ENCODE results near the gene USP25. TPM values are rescaled to one million over a fixed set of nuclear protein-coding genes. Genes with fewer than 3 reads are reported as not detected.

The USP25 gene
- total RNA-seq, 4 donors from 2014 or later = 33.5 to 85.8 (median 53.2) TPM

- Histone ChIP-seq H3K9me3 (no peaks in the 10 kb centered on the region), H3K27me3 (no peaks in the 10 kb centered on the region), H3K27ac (no peak overlapping the region), H3K4me3 (no peak overlapping the region), H3K36me3 (peaks cover 0 to 8% (median 0%) of the 10 kb centered on the region in 3 donors), H3K4me1 (peaks cover 0 to 10% (median 1%) of the 10 kb centered on the region in 4 donors)
- TF ChIP-seq POLR2A (IDR thresholded peaks at IDR 0.05) = no peak
- no peak for TF ChIP-seq CTCF (IDR thresholded peaks at IDR 0.05)
- no peak for DNase-seq
Measured at GRCh38 chr21:15768853-15769252, 39.1 kb downstream of the USP25 start.

DNA sequence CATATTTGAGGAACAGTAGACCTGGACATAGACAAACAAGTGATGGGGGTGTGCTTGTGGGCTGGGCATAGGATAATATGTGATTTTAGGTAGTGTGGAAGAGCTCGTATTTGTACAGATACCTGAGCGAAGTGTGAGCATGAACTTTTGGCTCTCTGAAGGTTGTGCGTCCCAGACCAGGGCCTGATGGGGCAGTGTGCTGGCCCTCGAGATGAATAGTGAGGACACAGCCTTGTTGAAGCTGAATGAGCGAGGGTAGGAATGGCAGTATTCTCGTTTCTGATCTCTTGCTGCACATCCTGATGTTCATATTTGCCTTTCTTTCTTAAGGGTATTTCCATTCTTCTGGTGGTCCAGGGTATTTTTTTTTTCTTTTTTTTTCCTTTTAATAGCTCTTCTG, 41.5 kb downstream of the USP25 start:
- no peaks in the 10 kb centered on the region for H3K9me3 ChIP-seq
- H3K36me3 ChIP-seq = peaks cover 0 to 2% (median 0%) of the 10 kb centered on the region in 3 donors
- H3K4me3 ChIP-seq = no peak overlapping the region
- TF ChIP-seq CTCF (IDR thresholded peaks at IDR 0.05) (no peak), POLR2A (IDR thresholded peaks at IDR 0.05) (no peak)
- no peak for DNase-seq
- no peak overlapping the region for H3K27ac ChIP-seq
- peaks cover 0 to 17% (median 1%) of the 10 kb centered on the region in 4 donors for H3K4me1 ChIP-seq
- H3K27me3 ChIP-seq = no peaks in the 10 kb centered on the region

DNA sequence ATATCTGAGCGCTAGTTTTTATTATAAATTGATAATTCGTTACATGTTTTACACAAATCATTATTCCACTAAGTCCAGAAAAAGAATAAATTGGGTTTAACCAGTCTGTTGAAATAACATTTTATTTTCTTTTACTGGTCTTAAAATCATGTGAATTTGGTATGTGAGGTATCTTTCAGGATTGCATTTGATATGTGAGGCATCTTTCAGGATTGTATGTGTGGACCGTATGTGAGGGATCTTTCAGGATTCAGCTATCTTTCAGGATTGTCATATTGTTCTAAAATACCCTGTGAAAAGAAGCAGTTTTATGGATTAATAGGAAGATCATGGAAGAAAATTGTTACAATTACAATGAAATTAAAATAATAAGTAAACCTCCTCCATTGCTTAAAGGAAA, 42.9 kb downstream of the USP25 start:
- H3K9me3 ChIP-seq = no peaks in the 10 kb centered on the region
- no peaks in the 10 kb centered on the region for H3K36me3 ChIP-seq
- no peak for TF ChIP-seq CTCF (IDR thresholded peaks at IDR 0.05)
- no peak overlapping the region for H3K4me3 ChIP-seq
- DNase-seq = no peak
- H3K27me3 ChIP-seq = no peaks in the 10 kb centered on the region
- no peak overlapping the region for H3K27ac ChIP-seq
- H3K4me1 ChIP-seq = peaks cover 0 to 14% (median 1%) of the 10 kb centered on the region in 4 donors

DNA sequence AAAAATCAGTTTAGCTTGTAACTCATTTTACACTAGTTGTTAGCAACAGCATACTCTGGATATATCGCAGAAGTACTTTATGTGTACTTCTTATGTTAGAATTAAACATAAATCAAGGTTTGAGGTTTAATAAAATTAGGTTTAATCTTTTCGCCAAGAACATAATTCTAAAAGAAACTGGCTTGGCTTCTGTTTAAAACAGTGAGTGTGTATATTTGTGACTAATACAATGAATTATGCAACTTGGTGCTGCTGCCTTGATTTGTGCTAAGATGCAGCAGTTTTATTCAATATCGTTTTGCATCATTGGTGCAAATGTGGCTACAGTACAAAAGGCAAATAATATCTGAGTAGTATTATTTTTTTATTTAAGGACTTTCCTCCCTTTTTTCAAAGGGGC, 44.8 kb downstream of the USP25 start:
- TF ChIP-seq CTCF (IDR thresholded peaks at IDR 0.05) (no peak), POLR2A (IDR thresholded peaks at IDR 0.05) (no peak)
- Histone ChIP-seq H3K4me1 (peaks cover 0 to 14% (median 0%) of the 10 kb centered on the region in 4 donors), H3K27ac (no peak overlapping the region), H3K4me3 (no peak overlapping the region), H3K27me3 (no peaks in the 10 kb centered on the region), H3K9me3 (no peaks in the 10 kb centered on the region), H3K36me3 (no peaks in the 10 kb centered on the region)
- no peak for DNase-seq

DNA sequence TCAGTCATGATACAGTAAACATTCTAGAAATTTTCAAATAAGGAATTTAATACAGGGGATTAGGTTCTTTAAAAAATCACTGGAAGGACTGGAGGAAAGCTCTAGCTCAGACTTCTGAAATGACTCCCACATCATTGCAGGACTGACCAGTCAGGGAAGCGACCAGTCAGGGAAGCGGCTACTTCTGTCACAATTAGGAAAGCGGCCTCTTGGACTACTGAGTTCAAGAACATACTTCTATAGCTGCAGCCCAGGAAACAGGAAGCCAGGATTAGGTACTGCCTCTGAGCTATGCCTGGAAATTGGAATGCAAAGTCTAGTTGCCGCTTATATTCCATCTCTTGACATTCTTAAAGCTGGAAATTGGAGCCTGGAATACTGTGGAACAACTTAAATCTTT, 45.5 kb downstream of the USP25 start:
- no peak for DNase-seq
- H3K4me3 ChIP-seq = no peak overlapping the region
- no peak for TF ChIP-seq POLR2A (IDR thresholded peaks at IDR 0.05)
- no peak for TF ChIP-seq CTCF (IDR thresholded peaks at IDR 0.05)
- peaks cover 0 to 3% (median 0%) of the 10 kb centered on the region in 3 donors for H3K36me3 ChIP-seq
- H3K4me1 ChIP-seq = peaks cover 0 to 13% (median 0%) of the 10 kb centered on the region in 4 donors
- H3K27me3 ChIP-seq = no peaks in the 10 kb centered on the region
- no peak overlapping the region for H3K27ac ChIP-seq
- no peaks in the 10 kb centered on the region for H3K9me3 ChIP-seq

GRCh38 chr21:15775981-15776380, 46.2 kb downstream of the USP25 start:
- DNase-seq = no peak
- Histone ChIP-seq H3K4me1 (peaks cover 0 to 7% (median 0%) of the 10 kb centered on the region in 4 donors), H3K27ac (no peak overlapping the region), H3K27me3 (no peaks in the 10 kb centered on the region), H3K9me3 (no peaks in the 10 kb centered on the region), H3K4me3 (no peak overlapping the region), H3K36me3 (peaks cover 0 to 7% (median 0%) of the 10 kb centered on the region in 3 donors)
- TF ChIP-seq CTCF (IDR thresholded peaks at IDR 0.05) = no peak
- TF ChIP-seq POLR2A (IDR thresholded peaks at IDR 0.05) = no peak
